C4-2B (cell line): ENCODE results near the gene COA1.

ENCODE experiments used
- CTCF ChIP-seq: fragments of 450-650 bp; conservative IDR thresholded peaks from 2 replicates; pipeline ENCODE4 v1.5.1; 2017; ENCODE audit warnings: mild to moderate bottlenecking
- ZFX ChIP-seq: fragments of 450-650 bp; IDR thresholded peaks from 2 replicates; pipeline ENCODE4 v1.6.1; 2017

DNA sequence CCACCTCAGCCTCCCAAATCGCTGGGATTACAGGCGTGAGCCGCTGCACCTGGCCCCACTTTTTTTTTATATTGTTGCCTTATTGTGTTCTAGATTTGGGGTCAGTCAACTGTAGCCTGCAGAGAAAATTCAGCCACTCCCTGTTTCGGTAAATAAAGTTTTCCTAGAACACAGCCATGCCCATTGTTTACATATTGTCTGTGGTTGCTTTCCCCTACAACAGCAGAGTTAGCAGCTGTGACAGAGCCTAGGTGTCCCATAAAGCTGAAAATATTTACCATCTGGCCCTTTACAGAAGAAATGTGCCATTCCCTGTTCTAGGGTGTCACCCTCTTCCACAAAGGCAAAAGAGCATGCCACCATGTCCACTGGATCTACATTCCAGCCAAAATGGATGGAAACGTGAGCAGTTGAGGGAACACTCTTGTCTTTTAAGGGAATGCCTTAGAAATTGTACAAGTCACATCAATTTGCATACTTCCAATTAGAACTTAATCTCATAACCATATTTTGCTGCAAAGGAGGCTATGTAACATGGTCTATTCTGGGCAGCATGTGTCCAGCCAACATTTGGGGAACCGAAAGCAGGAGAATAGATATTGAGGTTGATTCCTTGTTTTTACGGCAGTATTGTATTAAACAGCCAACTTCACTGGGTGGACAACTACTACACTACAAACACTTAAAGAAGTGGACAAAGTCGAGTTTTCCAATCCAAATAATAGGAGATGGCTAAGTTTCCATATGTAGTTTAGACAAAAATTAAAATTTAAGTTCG lies 18.2 kb upstream of the COA1 start:
- TF ChIP-seq CTCF = no peak
- TF ChIP-seq ZFX = no peak
